Activated effector memory CD4-positive, alpha-beta T cell treated with Interleukin-2 at 50 U/mL for 16 hours (primary cell): ENCODE measurements around the gene LRMDA.
"Not testable (repeated sequence)": the region's sequence is repeated elsewhere in the genome, so short reads cannot be mapped to it uniquely, and the experiment has no call there.

Source experiments
- DNase-seq: peaks from one replicate; pipeline ENCODE4 v3.0.0-alpha.2; 2020

The LRMDA gene

GRCh38 chr10:76038696-76039095, 607.3 kb downstream of the LRMDA start:
- no peak for DNase-seq

GRCh38 chr10:76040107-76040829, 608.8 kb downstream of the LRMDA start:
- no peak for DNase-seq

DNA sequence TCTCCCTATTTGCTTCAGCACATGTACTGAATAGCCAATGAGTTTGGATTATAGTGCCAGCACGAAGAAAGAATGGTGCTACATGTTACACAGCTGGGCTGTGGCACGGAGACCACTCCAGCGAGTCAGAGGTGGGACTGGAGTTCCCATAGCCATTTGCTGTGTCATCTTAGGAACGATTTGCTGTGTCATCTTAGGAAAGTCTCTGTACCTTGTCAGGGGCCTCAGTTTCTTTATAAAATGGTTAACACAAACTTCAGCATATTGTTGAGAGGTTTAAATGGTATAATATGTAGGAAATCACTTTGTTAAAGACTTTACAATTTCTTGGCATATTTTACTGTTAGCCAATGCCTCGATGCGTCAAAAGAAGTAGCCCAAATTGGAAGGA, 609.4 kb downstream of the LRMDA start:
- DNase-seq: no peak

DNA sequence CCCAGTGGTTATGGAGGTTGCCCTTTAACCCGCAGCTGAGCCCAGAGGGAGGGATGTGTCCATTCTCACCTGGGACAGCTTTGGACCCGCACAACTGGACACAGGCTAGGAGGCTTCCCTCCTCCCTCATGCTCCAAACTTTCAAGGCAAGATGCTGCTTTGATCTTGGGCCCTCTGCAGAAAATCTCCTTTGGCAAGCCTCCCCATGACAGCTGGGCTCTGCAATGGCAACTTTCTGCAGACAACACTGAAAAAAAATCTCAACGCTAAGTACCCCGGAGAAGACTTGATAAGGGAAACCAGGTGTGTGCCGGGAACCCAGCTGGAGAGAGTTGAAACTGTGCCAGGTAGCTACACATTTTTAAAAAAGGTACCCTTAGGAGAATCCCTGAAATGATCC, 610.1 kb downstream of the LRMDA start:
- no peak for DNase-seq

DNA sequence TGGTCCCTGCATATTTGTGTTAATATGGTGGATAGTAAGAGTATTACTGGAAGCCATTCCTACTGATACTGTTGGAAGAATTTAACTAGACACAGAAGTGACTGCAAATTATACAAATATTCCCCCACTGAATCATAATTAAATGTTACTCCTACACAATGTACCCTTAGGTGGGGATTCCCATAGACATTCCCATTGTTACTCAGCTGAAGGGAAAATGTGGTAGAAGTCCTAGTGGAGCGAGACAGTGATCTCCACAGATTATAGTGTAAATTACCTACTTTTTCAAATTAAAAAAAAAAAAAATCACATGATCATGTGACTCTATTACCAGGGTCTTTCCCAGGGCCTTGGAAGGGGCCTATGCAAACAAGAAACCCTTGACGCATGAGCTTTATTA, 611.8 kb downstream of the LRMDA start:
- DNase-seq: no peak

GRCh38 chr10:76044751-76045150, 613.3 kb downstream of the LRMDA start:
- DNase-seq: no peak

DNA sequence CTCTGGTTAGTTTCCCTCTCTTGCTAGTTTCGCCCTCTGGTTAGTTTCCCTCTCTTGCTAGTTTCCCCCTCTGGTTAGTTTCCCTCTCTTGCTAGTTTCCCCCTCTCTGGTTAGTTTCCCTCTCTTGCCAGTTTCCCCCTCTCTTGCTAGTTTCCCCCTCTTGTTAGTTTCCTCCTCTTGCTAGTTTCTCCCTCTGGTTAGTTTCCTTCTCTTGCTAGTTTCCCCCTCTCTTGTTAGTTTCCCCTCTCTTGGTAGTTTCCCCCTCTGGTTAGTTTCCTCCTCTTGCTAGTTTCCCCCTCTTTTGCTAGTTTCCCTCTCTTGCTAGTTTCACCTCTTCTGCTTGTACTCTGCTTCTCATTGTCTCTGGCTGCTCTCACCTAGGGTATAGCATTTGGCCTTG, 613.8 kb downstream of the LRMDA start:
- no peak for DNase-seq

DNA sequence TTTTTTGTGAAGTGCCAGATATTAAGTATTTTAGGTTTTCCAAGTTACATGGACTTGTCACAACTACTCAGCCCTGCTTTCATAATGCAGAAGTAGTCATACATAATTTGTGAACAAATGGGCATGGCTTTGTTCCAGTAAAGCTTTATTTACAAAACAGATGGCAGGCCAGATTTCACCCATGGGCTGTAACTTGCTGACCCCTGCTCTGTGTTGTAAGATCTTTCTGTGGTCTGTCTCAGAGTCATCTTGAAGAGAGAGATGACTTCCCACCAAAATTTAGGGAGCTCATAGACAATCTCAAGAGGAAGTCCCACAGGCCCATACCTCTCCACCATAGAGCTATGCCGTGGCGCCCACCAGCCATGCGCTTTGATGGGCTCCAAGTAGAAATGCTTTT, 616.1 kb downstream of the LRMDA start:
- DNase-seq: no peak

- no peak for DNase-seq
These were observed 618.3 kb downstream of the LRMDA start for GRCh38 chr10:76049581-76050290.

- no peak for DNase-seq
These were observed 618.8 kb downstream of the LRMDA start for GRCh38 chr10:76050291-76050625.

DNA sequence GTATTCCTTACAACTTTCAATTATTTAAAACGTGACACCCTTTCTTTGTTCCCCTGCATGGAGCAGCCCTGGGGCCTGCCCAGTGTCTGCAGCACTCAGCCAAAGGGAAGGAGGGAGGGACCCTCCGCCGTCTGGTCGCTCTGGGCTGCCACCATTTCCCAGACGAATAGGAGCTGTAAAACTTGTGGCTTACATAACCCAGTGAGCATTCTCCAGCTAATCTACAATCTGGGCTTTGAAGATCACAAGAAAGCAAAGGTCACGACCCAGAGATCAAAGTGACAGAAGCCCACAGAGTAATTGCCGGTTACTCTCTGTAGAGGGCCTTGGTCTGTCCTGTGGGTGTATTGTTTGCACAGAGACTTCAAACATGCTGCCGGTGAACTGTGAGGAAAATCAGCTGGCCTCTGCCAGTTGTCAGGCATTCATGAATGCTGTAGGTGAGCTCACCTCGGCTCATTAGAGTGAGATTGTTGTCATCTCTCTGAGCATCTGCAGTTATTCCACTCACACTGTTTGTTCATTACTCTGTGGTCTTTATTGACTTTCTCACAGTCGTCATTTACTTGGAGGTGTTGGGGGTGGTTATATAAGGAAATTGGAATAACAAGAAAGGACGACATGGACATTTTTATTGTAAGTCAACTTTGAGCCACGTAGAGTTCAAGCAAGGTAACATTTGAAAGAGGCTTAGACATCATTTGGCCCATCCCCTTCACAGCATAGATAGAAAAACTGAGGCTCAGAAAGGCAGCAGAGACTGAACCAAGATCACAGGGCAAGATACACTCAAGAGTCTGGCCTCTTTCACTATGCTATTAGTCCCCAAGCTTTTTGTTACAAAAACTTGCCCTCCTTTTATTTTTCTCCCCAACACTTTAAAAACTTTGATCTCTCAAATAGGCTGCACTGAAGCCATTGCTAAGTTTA, 619.8 kb downstream of the LRMDA start:
- DNase-seq: no peak

GRCh38 chr10:76052682-76053503, 621.5 kb downstream of the LRMDA start:
- DNase-seq: no peak

GRCh38 chr10:76055466-76055865, 624.0 kb downstream of the LRMDA start:
- DNase-seq: no peak

DNA sequence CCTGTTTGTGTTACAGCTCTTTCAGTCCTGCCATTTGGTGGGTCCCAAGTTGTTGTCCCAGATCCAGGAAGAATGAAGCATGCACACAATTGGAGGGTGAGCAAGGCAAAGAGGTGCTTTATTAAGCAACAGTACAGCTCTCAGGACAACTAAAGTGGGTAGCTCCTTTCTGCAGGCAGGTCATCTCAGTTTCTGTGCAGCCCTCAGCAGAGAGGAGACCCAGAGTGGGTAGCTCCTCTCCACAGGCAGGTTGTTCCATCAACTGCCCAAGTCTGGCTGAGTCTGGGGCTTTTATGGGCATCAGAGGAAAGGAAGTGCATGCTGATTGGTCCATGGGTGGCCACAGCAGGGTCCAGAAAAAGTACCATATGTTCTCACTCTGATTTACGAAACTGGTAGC, 624.5 kb downstream of the LRMDA start:
- no peak for DNase-seq

GRCh38 chr10:76060993-76061392, 629.6 kb downstream of the LRMDA start:
- DNase-seq: not testable (repeated sequence)

GRCh38 chr10:76066457-76066856, 635.0 kb downstream of the LRMDA start:
- DNase-seq: no peak

- DNase-seq: no peak
These were observed 636.0 kb downstream of the LRMDA start for GRCh38 chr10:76067447-76067846.

GRCh38 chr10:76068856-76069255, 637.4 kb downstream of the LRMDA start:
- DNase-seq: no peak

GRCh38 chr10:76070916-76071315, 639.5 kb downstream of the LRMDA start:
- DNase-seq: no peak

DNA sequence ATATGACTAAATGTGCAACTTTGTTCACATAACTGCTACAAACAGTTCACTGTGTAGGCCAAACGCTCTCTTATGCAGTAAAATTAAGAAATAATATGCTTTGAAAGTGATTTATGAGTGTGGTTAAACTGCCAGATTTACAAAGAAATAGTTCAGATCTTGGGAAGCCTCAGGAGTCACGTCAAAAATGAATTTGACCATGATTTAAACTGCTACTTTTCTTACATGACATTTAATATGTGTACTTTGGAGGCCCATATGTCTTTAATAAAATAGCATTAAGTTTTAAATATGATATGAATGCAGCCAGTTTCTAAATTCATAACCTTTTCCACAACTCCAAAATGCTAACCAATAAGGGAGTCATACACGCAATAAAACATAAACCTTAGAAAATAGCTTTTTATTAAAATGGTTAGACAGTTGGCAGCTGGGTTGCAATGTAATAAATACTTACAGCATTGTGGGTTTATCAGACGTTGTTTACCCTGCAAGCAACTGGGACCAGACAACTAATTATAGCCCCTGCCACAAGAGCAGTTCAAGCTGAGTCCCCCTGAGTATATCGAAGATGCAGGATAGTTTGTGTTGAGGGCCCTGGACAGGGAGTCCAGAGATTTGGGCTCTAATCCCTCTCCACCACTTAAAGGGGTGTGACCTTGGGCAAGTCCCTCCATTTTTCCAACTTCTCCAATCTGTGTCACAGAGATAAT, 640.4 kb downstream of the LRMDA start:
- DNase-seq: no peak

GRCh38 chr10:76072384-76072783, 641.0 kb downstream of the LRMDA start:
- DNase-seq: no peak

DNA sequence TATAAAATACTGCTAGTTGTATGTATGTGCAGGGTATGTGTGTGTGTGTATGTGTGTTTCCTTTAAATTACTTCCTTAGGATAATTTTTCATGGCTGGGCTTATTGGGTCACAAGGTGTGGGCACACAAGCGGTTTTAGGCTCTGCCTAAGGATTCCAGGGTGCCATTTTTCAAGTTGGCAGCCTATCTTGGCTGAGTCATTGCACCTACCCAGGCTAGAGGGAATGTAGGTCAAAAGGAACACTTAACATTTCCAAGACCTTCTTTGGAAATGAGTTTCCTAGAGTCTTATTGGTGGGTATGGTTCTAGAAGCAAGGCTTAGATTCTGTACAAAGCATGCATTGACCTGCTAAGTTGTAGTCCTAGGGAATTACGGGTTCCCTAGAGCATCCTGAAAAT, 642.1 kb downstream of the LRMDA start:
- no peak for DNase-seq
